HepG2 (cell line): ENCODE data around the gene MBIP. TPM values are rescaled to one million over a fixed set of nuclear protein-coding genes. Genes with fewer than 3 reads are reported as not detected.
A peak's percentile ranks its signal among the peaks of the same experiment; 100 is the strongest.

Experiments
- ATM ChIP-seq: fragments of 450-650 bp; IDR thresholded peaks from 2 replicates; pipeline ENCODE4 v1.7.1; 2017; ENCODE audit warnings: mild to moderate bottlenecking, borderline replicate concordance
- BCLAF1 ChIP-seq: fragments of 450-650 bp; IDR thresholded peaks from 2 replicates; pipeline ENCODE4 v1.6.1; 2017; ENCODE audit warnings: mild to moderate bottlenecking
- ERF ChIP-seq: IDR thresholded peaks from 2 replicates; pipeline ENCODE4 v1.6.1; 2018; ENCODE audit warnings: missing biosample characterization, missing genetic modification reagents
- FOXP1 ChIP-seq, 2 experiments: fragments of 450-650 bp in 1 of 2; IDR thresholded peaks; 2 replicates each; pipeline ENCODE4 v1.6.1; 2017 to 2018; ENCODE audit warnings: antibody characterized with exemption in 1 of 2
- IRF1 ChIP-seq: sonication (generic); formaldehyde crosslinking; IDR thresholded peaks from 2 replicates; pipeline ENCODE4 v1.4.0; 2020; ENCODE audit warnings: low read depth, mild to moderate bottlenecking, missing genetic modification reagents
- JUNB ChIP-seq: sonication (generic); formaldehyde crosslinking; IDR thresholded peaks from 2 replicates; pipeline ENCODE4 v1.8.0; 2022; ENCODE audit warnings: missing genetic modification reagents, mild to moderate bottlenecking, borderline replicate concordance
- MZF1 ChIP-seq: sonication (generic); formaldehyde crosslinking; IDR thresholded peaks from 2 replicates; pipeline ENCODE4 v1.8.1; 2023; ENCODE audit warnings: mild to moderate bottlenecking, missing genetic modification reagents, borderline replicate concordance
- POGZ ChIP-seq: sonication (generic); formaldehyde crosslinking; IDR thresholded peaks from 2 replicates; pipeline ENCODE4 v1.4.0; 2020; ENCODE audit warnings: mild to moderate bottlenecking, missing genetic modification reagents
- SP1 ChIP-seq, 2 experiments: fragments of 450-650 bp in 1 of 2; sonication (generic) in 1 of 2; formaldehyde crosslinking in 1 of 2; IDR thresholded peaks; 2 replicates each; pipeline versions ENCODE4 v1.4.0 to v1.6.1; 2016 to 2020; ENCODE audit warnings: missing genetic modification reagents in 1 of 2
- ZBTB8A ChIP-seq: sonication (generic); formaldehyde crosslinking; IDR thresholded peaks from 2 replicates; pipeline ENCODE4 v1.4.0; 2020; ENCODE audit warnings: mild to moderate bottlenecking, low read depth, missing genetic modification reagents, borderline replicate concordance
- ZFAT ChIP-seq: sonication (generic); formaldehyde crosslinking; conservative IDR thresholded peaks from 2 replicates; pipeline ENCODE4 v1.8.1; 2023; ENCODE audit warnings: missing genetic modification reagents, inconsistent platforms
- ZNF317 ChIP-seq: sonication (generic); formaldehyde crosslinking; IDR thresholded peaks from 2 replicates; pipeline ENCODE4 v1.5.0; 2020; ENCODE audit warnings: mild to moderate bottlenecking, missing genetic modification reagents
- ZNF34 ChIP-seq: sonication (generic); formaldehyde crosslinking; IDR thresholded peaks from 2 replicates; pipeline ENCODE4 v1.4.0; 2020; ENCODE audit warnings: mild to moderate bottlenecking, missing genetic modification reagents, borderline replicate concordance
- ZNF644 ChIP-seq: IDR thresholded peaks from 2 replicates; pipeline ENCODE4 v1.6.1; 2016; ENCODE audit warnings: low read depth
- ZNF792 ChIP-seq: IDR thresholded peaks from 2 replicates; pipeline ENCODE4 v1.6.1; 2016
- polyA plus RNA-seq, 8 experiments: library from polyadenylated mRNA; depleted of rRNA in 3 of 8; stranded (reverse) in 7 of 8; unstranded in 1 of 8; fragments of >200 nt; fragmentation: Illumina TruSeq in 4 of 8; extraction: Trizol in 4 of 8; gene quantifications; 2 replicates each; pipeline versions ENCODE4 v1.2.1 to v1.2.3, GENCODE V29; 2011 to 2016; ENCODE audit warnings: low read depth in 4 of 8, missing spikeins in 1 of 8, mixed read lengths in 1 of 8; ENCODE audit not compliant: insufficient read depth in 1 of 8
- total RNA-seq, 5 experiments: library from RNA; depleted of rRNA; stranded (reverse); fragments of >200 nt; fragmentation: Illumina TruSeq; extraction: Trizol; gene quantifications; 2 replicates each; pipeline ENCODE4 v1.2.3, GENCODE V29; 2016; ENCODE audit warnings: low read depth in 1 of 5
- TF ChIP-seq, protein P1 (sequence below): sonication (generic); formaldehyde crosslinking; IDR thresholded peaks from 2 replicates; pipeline ENCODE4 v1.4.0; 2020; ENCODE audit warnings: missing genetic modification reagents
- TF ChIP-seq, protein P2 (sequence below): sonication (generic); formaldehyde crosslinking; IDR thresholded peaks from 2 replicates; pipeline ENCODE4 v1.9.0; 2022; ENCODE audit warnings: low read depth, missing genetic modification reagents

Gene MBIP
- total and polyA plus RNA-seq, 2 of the 13 experiments (the other 11 are each of a cell fraction or from before 2014, with no cell fraction given): 48.1 to 48.6 TPM

GRCh38 chr14:36320897-36321381 is 502 bp upstream of the MBIP start (continued):
- TF ChIP-seq IRF1 (CRISPR knock-in tag) (no peak), ATM (no peak), BCLAF1 (no peak), ZNF792 (no peak; the same call in 1 of the 2 replicates), ZFAT (no peak), POGZ (CRISPR knock-in tag) (peak; percentile 57; the same call in 1 of the 2 replicates), ZNF644 (CRISPR knock-in tag) (peak; percentile 99), ZBTB8A (CRISPR knock-in tag) (no peak; the same call in 1 of the 2 replicates), FOXP1 (IDR thresholded peaks at IDR 0.05) (no peak), FOXP1 (CRISPR knock-in tag; IDR thresholded peaks at IDR 0.05) (no peak), ZNF34 (CRISPR knock-in tag) (no peak), JUNB (CRISPR knock-in tag) (0 out of 2 replicates have a peak, but pooled peaks have one; percentile 3), ERF (no peak), SP1 (IDR thresholded peaks at IDR 0.05) (no peak), SP1 (CRISPR knock-in tag; IDR thresholded peaks at IDR 0.05) (no peak), MZF1 (CRISPR knock-in tag) (no peak), ZNF317 (CRISPR knock-in tag) (0 out of 2 replicates have a peak, but pooled peaks have one; percentile 2)
- TF ChIP-seq, protein P1, sequence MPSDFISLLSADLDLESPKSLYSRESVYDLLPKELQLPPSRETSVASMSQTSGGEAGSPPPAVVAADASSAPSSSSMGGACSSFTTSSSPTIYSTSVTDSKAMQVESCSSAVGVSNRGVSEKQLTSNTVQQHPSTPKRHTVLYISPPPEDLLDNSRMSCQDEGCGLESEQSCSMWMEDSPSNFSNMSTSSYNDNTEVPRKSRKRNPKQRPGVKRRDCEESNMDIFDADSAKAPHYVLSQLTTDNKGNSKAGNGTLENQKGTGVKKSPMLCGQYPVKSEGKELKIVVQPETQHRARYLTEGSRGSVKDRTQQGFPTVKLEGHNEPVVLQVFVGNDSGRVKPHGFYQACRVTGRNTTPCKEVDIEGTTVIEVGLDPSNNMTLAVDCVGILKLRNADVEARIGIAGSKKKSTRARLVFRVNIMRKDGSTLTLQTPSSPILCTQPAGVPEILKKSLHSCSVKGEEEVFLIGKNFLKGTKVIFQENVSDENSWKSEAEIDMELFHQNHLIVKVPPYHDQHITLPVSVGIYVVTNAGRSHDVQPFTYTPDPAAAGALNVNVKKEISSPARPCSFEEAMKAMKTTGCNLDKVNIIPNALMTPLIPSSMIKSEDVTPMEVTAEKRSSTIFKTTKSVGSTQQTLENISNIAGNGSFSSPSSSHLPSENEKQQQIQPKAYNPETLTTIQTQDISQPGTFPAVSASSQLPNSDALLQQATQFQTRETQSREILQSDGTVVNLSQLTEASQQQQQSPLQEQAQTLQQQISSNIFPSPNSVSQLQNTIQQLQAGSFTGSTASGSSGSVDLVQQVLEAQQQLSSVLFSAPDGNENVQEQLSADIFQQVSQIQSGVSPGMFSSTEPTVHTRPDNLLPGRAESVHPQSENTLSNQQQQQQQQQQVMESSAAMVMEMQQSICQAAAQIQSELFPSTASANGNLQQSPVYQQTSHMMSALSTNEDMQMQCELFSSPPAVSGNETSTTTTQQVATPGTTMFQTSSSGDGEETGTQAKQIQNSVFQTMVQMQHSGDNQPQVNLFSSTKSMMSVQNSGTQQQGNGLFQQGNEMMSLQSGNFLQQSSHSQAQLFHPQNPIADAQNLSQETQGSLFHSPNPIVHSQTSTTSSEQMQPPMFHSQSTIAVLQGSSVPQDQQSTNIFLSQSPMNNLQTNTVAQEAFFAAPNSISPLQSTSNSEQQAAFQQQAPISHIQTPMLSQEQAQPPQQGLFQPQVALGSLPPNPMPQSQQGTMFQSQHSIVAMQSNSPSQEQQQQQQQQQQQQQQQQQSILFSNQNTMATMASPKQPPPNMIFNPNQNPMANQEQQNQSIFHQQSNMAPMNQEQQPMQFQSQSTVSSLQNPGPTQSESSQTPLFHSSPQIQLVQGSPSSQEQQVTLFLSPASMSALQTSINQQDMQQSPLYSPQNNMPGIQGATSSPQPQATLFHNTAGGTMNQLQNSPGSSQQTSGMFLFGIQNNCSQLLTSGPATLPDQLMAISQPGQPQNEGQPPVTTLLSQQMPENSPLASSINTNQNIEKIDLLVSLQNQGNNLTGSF (CRISPR knock-in tag): no peak
- TF ChIP-seq, protein P2, sequence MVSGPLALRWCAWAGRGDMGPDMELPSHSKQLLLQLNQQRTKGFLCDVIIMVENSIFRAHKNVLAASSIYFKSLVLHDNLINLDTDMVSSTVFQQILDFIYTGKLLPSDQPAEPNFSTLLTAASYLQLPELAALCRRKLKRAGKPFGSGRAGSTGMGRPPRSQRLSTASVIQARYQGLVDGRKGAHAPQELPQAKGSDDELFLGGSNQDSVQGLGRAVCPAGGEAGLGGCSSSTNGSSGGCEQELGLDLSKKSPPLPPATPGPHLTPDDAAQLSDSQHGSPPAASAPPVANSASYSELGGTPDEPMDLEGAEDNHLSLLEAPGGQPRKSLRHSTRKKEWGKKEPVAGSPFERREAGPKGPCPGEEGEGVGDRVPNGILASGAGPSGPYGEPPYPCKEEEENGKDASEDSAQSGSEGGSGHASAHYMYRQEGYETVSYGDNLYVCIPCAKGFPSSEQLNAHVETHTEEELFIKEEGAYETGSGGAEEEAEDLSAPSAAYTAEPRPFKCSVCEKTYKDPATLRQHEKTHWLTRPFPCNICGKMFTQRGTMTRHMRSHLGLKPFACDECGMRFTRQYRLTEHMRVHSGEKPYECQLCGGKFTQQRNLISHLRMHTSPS (CRISPR knock-in tag): no peak
